HEK293T (cell line): ENCODE data around the gene CLMP.

Experiments used
- BHLHE40 ChIP-seq: fragments of 450-650 bp; IDR thresholded peaks from 2 replicates; pipeline ENCODE4 v1.6.1; 2016; ENCODE audit warnings: mild to moderate bottlenecking, moderate library complexity, borderline replicate concordance
- ELF4 ChIP-seq: fragments of 450-650 bp; IDR thresholded peaks from 2 replicates; pipeline ENCODE4 v1.6.1; 2017; ENCODE audit warnings: antibody characterized with exemption
- HDGF ChIP-seq: fragments of 450-650 bp; IDR thresholded peaks from 2 replicates; pipeline ENCODE4 v1.6.1; 2017; ENCODE audit warnings: antibody characterized with exemption, borderline replicate concordance
- L3MBTL2 ChIP-seq: fragments of 450-650 bp; conservative IDR thresholded peaks from 2 replicates; pipeline ENCODE4 v1.6.1; 2016; ENCODE audit warnings: mild to moderate bottlenecking
- SP1 ChIP-seq: fragments of 450-650 bp; IDR thresholded peaks from 2 replicates; pipeline ENCODE4 v1.6.1; 2017
- TARDBP ChIP-seq: fragments of 450-650 bp; IDR thresholded peaks from 2 replicates; pipeline ENCODE4 v1.6.1; 2016

DNA sequence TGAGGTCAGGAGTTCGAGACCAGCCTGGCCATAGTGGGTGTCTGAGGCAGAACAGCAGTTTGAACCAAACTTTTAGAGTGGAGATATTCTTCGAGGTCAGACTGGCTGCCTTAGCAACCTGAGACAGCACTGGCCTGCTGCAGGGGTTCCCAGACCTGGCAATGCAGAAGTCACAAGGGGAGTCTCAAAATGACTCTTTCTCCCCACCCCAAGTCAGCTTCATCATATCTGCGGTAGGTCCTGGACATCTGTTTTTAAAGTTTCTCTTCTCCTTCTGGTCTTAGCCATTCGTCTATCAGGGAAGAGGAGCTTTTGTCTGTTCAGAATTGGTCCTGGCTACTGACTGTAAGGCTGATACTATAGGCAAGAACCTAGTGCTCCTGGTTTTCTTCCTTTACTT, 14.5 kb upstream of the CLMP start:
- TF ChIP-seq HDGF (no peak), ELF4 (no peak), BHLHE40 (no peak), SP1 (no peak), TARDBP (no peak), L3MBTL2 (no peak)
